HG03558 (cell line): Measurements from ENCODE around the gene ADCY5.

Experiments used
- ATAC-seq: cut with Tn5 transposase; IDR thresholded peaks from one replicate; pipeline ENCODE4 v1.9.1; 2021; ENCODE audit warnings: moderate number of reproducible peaks; ENCODE audit not compliant: unreplicated experiment; ENCODE audit errors: extremely low read depth

Gene ADCY5

DNA sequence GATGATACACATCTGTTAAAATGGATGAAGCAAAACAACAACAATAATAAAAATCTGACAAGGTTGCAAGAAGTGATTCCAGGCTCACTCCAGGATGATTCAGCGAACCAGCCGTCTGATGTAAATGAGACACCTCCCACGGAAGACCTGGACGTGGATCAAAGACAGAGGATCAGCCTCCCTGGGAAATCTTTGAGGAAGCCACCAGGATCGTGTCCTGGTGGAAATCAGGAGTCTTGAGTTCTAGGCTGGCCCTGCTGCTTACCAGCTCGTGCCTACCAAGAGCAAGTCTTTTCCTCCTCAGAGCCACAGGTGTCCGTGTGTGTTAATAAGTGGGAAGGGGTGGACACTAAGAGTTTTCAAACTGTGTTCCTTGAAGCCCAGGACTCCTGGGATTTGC is 15.3 kb upstream of the ADCY5 start:
- no peak for ATAC-seq

DNA sequence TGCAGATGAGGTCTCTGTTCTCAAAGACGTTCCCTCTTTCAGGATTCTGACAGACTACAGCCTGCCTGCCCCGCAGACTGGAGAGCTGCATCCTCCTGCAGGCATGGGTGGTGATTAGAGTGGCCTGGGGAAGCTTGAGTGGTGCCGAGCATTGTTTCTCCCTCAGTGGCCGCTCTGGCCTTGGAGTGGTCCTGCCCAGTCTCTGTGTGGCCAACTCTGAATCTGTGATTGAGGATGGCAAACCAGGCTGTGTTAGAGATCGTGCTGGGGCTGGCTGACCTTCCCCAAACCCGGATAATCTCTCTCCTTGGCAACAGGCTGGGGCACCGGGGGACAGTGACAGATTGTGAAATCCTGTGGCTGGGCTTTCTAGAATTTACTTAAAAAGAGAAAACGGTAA is 11.0 kb upstream of the ADCY5 start:
- ATAC-seq: no peak

DNA sequence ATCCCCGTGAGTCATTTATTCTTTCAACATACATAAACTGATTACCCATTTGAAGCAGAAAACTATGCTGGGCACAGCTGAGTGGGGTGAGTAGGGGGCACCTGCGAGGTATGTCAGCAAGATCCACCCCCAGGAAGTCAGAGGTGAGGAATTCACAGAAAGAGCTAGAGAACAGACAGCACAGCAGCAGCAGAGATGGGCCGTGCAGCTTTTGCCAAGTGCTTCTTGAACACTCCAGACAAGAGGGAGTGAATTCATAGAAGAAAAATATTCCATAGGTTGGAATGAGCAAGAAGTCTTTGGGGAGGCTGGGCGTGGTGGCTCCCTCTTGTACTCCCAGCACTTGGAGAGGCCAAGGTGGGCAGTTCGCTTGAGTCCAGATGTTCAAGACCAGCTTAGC is 9.4 kb upstream of the ADCY5 start:
- no peak for ATAC-seq

DNA sequence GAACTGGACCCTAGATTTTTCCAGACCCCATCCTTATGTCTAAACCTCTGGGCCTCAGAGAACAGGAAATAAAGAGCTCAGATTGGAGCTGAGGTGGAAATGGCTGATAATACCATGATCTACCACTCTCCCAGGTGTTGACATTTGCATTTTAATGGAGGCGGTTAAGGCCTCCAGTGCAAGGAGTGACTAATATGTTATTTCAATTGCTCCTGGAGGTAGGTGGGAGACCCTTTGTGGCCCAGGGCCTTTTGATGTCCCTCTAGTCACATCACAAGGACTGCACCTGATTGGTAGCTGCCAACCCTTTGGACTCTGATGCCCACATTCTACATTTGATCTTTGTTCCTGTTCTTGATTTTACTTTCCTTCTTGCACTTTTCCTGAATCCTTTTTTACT is 9.0 kb upstream of the ADCY5 start:
- no peak for ATAC-seq

DNA sequence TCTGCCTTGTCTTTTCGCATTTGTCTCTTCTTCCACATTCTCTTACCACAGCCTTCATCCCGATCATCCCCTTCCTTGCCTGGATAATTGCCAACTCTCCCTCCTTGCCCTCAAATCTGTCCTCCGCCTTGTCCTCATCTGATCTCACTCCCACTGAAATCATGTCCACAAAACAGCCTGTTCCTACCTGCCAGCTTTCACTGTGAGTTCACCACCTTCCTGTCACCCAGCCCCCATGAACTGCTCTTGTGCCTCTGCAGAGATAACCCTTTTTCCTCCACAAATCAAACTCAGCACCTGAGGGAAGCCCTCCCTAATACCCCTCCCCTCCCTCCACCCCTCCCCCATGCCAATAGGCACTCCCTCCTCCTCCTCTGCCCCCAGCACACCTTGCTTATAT is 4.8 kb upstream of the ADCY5 start:
- ATAC-seq: no peak

DNA sequence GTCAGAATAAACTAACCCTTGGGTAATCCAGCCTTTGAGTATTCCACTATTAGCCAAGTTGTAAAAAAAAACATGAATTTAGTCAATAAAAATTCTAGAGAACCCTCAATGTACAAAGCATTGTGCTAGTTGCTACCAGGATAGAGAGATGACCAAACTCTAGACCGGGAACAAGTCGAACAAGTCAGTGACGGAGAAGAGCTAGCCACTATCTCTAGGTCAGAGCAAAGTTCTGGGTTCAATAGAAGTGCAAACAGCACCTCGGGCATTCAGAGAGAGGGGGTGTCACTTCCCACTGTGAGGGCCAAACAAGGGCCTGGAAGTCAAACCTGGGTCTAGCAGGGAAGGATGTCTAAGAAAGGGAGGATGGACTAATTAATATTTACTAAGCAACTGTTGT is 2.3 kb upstream of the ADCY5 start:
- no peak for ATAC-seq

DNA sequence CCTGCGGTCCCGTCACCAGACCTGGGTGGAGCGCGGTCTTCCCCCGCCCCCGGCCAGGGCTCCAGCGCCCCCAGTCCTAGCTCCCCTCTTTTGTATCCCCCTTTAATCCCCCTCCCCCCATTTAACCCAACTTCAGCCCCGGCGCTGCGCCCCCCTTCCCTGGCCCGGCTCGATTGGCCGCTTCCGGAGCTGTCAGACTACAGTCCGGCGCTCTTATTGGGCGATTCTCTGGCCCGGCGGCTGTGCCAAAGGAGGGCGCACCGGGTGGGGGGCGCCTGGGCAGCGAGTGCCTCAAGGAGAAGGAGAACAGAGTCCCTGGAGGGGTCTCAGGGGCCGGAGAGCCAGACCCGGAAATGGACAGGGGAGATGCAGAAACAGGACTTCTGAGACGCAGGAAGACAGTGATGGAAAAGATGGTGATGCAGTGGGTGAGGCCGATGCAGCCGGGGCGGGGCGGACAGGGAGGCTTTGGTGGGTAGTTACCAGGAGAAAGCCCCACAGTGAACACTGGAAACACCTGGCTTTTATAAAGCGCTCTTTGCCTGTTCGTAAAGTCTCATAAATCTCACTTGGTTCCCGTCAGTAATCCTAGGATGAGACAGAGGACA is 1.2 kb upstream of the ADCY5 start:
- ATAC-seq: no peak

DNA sequence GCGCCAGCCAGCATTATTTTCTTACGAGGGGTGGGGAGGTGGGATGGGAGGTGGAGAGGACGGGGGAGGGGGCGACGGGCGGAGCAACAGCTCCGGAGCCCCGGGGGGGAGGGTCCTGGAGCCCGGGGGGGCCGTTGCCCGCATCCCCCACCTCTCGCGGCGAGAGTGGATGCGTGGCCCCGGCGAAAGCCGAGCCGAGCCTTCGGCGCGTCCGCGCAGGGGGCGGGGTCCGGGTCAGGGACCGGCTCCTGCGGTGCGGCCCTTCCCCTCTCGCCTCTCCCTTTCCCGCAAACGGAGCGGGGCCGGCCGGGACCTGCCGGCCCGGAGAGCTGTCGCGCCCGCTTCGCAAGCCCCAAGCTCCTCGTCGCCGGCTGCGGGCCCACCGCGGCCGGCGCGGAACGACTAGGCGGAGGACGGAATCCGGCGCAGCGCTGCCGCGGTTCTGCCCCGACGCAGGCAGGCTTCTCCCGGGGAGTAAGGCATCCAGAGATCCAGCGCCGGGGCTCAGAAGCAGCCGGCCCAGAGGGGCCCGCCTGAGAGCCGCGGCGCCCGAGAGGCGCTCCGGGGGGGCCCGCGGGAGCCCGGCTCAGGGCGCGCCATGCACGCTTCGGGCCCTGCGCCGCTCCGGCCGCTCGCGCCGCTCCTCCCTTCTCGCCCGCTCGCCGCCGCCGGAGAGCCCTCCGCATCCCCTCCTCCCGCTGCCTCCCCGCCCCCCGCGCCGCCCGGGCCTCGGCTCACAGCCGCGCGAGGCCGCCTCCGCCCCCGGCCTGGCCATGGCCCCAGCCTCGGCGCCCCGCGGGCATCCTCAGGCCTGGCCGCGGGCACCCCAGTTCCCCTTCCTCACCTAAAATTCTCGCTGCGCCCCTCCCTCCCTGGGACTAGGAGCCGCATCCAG is 459 bp upstream of the ADCY5 start:
- ATAC-seq: no peak

DNA sequence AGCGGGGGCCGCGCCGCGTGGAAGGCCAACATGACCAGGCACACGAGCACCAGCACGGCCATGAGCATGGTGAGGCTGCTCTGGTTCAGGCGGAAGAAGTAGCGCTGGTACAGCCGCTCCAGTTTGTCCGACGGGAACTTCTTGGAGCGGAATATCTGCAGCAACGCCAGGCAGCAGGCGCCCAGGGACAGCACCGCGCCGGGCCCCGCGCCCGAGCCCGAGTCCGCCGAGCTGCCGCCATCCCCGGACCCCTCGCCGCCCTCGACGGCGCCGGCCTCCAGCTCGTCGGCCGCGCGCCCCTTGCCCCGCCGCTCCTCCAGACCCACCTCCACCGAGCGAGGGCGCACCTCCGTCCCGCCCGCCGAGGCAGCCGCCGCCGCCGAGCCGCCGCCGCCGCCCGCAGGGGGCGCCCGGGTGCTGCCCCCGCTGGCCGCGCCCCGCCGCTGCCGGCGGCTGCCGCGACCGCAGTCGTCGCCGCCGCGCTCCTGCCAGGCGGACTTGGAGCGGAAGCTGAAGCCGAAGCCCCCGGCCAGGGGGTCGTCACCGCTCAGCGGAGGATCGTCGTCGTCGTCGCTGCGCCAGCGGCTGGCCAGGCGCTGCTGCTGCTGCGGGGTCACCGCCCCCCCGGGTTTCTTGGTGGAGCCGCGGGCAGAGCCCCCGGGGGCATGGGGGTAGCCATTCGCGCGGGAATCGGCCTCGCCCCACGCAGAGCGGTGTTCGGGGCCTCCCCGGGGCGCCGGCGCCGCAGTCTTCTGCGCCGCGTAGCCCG is 957 bp downstream of the ADCY5 start:
- ATAC-seq: no peak

DNA sequence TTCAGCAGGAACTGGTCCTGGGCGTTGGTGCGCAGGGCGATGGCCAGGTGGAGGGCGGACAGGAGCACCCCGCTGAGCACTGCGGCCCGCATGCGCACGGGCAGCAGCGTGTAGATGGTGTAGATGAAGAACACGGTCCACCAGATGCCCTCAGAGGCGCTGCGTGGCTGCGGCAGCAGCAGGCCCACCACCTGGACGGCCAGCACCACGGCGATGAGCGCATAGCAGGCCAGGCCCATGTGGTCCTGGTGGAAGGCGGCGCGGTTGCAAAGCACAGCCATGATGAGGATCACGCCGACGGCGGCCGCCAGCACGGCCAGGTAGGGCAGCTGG is 1.5 kb downstream of the ADCY5 start:
- no peak for ATAC-seq

DNA sequence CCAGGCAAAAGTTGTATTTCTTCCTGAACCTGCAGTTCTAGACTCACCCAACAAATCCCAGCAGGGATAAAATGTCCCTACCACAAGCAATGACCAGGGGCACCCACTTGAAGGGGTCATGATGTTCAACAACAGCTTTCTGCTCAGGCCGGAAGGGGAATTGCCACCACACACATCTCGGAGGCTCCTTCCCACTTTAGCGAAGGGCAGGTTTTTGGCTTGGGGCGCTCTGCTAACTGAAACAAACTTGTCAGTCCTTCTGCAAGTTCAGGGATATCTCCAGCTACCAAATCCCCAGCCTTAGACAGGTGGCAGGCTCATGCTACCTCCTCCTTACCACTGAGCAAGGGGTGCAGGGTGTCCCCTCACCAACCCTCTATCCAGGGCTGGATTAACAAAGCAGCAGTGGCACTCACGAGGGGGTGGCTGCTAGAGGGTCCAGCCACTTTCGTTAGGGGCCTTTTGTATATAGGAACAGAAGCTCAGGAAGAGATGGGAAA is 2.2 kb downstream of the ADCY5 start:
- no peak for ATAC-seq

DNA sequence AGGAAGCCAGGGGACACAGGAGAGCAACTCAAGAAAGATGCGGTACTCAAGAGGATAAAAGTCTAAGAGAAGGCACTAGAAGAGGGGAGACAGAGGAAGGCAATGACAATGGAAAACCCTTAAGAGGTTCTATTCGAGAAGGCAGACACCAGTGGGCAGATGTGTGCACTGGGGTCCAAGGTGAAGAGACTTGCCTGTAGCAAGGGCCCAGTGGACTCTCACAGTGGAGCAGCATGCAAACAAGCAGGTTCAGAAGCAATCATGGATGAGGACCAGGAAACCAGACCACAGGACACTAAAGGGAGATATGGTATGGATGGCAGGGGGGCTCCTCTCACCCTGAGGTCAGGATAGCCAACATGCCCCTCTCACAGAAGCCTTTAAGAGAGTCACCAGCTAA is 2.7 kb downstream of the ADCY5 start:
- no peak for ATAC-seq

DNA sequence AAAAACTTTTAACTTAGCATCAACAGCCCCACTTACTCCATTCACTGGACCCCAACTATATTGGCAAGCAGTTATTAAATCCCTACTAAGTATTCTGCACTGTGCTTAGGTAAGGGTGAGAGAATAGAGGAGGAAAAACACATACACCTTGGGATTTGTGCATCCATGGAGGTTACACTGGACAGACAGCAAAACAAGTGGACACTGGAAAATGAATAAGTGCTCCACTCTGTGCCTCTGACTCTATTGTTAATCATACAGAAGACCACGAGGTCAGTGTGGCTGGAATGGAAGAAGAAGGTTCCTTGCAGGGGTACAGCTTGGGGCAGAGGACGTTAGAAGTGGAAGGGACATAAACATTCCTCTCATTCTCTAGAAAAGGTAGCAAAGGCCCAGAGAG is 3.2 kb downstream of the ADCY5 start:
- ATAC-seq: no peak

DNA sequence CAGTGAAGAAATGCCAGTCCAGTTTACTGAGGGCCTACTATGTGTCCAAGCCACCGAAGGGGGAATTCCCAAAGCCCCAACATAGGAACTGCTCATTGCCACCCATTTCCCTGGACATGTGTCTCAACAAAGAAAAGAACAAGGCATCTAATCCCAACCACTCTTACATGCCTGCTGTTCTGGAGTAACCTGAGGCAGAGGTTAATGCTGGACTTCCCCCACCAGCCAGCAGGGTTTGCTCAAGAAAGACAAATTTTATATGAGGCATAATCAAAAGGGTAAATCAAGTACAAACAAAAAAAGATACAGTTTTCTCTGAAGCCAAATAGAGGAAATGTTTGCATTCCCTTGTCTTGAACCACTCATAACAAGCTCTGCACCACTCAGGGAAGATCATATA is 4.1 kb downstream of the ADCY5 start:
- no peak for ATAC-seq

DNA sequence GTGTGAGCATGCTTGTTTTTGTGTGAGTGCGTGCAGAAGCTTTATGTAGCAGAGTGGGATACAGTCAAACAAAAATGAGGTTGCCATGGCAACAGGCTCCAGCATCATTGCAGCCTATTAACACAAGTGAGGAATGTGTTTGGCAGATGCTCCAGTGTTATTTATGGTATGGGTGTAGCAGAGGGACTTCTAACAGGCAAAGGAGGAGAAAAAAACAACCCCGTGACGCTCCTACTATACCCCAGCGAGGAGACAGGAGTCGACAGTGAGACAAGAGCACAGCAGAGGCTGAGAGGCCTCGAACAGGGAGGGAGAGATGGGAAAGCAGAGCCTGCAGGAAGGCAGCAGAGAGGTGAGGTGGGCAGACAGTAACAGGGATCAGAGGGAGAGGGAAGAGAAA is 4.9 kb downstream of the ADCY5 start:
- no peak for ATAC-seq

DNA sequence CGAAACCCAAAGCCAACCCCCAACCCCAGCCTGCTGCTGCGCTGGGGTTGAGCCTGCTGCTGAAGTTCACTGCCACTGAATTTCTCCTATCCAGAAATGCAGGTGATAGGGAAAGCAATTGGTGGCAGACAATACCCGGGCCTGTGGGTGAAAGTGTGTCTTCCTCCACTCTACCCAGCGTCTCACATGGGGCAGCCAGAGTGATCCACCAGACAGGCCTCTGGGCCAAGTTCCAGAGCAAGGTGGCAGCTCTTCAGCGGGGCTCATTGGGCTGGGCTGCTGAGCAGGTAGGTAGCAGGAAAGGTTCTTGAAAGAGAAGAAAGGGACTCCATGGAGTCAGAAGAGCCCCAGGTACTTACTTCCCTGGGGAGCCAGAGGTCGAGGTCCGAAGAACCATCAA is 6.0 kb downstream of the ADCY5 start:
- ATAC-seq: no peak

DNA sequence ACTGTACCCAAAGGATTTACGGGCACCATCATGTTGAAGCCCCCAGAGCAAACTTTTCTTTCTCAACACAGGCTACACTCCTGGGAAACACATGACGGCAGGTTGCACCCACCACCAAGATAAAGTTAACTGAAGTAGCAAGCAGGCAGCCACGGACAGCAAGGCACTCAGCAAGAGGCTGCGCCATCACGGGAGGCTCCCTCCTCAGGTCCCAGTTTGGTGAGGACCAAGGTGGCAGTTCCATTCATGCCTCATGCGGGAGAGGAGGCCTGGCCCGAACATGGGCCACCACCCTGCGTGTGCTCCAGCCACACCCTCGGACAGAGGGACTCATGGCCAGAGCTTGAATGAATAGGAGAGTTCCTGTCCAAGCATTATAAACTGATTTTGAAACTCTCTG is 6.8 kb downstream of the ADCY5 start:
- ATAC-seq: no peak

DNA sequence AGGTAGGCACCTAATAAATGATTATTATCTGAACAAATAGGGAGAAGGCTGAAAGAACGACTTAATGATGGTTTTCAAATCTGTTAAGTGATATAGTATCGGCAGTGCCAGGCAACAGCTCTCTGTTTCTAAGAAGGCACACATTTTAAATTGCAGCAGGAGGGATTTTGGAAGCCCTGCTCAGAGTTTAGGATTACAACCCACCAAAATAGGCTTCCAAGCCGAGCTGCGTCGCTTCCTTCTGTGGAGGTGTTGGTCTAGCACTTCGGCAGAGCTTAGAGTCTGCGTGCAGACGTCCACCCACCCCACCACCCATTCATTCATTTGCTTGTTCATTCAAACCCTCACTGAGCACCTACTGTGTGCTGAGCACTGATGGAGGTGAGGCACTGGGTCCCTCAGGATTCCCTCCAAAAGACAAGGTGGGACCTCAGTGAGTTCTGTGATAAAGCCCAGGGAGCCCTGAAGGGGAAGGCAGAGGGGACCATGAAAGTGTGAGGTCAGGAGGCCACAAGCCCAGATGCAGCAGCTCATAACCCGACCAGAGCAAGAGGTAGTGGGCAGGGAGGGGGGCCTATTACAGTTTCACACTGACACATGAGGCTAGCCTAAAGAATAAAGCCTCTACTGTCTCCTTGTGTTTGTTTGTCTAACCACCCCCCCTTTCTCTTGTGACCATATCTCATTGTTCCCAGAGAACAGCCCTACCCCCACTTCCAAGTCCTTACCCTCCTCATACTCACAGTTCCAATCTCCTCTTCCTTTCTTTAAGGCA is 8.9 kb downstream of the ADCY5 start:
- no peak for ATAC-seq

DNA sequence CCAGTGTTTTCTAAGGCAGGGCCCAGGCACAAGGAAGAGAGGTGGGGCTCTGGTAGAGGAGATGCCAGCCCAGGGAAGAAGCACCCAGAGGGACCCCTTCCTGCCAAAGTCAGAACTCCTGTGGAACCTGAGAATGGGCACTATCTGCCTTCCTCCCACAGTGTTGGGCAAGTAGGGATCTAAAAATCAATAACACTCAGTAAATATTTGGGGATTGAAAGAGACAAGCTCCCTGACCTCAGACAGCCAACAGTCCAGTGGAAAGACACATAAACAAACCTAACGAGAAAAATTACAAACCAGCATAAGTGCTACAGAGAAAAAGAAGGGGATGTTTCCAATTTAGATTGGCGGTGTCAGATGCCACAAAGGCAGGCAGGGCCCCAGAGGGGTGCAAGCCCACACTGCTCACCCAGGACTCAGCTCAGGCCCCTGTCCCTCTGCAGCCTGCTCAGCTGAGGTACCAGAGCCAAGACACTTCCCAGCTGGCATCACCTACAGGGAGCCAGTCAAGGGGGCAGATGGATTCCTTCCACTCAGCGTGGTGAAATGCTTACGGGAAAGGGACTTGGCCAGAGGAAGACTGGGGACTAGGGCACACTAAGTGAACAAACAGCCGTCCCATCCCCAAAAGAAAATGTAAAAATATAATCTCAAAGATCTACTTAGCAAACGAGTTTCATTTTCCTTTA is 15.9 kb downstream of the ADCY5 start:
- ATAC-seq: no peak
